GM18909 (cell line): ENCODE measurements around the gene RASA3.
A peak's percentile ranks its signal among the peaks of the same experiment; 100 is the strongest.
"Not testable (repeated sequence)": the region's sequence is repeated elsewhere in the genome, so short reads cannot be mapped to it uniquely, and the experiment has no call there.

ENCODE experiments used
- ATAC-seq: cut with Tn5 transposase; IDR thresholded peaks from one replicate; pipeline ENCODE4 v1.9.1; 2021; ENCODE audit warnings: mild to moderate bottlenecking; ENCODE audit not compliant: unreplicated experiment, poor library complexity

RASA3 gene

DNA sequence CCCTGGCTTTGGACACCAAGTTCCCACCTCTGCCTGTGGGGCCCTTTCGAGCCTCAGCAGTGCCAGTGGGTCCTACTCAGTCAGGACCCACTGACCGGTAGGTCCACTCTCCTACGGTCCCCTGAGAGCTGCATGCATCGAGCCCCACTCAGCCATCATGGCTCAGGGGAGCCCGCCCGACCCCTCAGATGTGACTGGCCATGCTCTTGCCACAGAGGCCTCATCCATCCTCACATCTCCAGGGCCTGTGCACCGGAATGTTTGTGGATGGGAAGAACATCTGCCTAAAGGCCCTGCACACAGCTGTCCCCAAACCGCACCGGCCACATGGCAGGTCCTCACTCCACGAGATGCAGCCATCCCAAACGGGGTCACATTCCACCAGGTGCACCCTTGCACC is 105.9 kb downstream of the RASA3 start:
- no peak for ATAC-seq

DNA sequence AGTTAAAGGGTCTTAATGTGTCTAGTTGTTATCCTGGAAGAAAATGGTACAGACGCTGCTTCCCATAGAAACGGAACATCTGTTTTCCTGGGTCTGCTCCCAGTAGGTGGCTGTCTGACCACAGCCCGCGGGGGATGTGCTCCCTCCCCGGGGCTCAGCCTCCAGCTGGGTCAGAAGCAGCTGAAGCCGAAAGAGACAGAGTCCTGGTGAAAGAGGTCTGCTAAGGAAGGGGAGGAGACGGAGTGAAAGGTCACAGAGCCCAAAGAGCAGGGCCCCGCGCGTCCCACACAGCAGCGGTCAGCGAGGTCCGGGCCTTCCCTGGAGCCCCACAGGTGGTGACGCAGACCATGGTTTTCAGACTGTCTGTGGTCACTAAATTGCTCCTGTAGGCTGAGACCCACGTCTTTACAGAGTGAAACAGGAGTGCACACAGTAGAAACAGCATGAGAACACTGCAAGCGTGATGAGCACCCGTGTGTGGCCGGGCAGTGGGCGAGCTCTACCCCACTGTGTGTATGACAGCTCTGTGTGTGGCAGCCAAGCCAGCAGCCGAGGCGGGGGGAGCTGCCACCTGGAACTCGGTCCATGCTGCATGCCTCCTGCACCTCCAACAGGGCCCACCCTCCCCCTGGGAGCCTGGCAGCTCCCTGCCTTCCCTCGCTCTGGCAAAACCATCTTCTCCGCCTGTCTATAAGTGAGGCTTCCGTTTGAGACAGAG is 106.5 kb downstream of the RASA3 start:
- ATAC-seq = no peak

DNA sequence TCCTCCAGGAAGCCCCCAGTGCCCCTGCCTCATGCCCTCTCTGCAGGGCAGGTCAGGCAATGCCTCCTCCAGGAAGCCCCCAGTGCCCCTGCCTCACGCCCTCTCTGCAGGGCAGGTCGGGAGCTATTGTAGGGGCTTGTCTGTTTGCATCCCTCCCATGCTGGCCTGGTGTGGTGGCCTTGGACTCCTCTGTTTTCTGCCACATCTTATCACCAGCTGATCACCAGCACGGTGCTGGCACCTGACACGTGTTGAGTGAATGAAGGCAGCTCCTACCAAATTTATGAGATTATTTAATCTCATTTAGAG is 107.1 kb downstream of the RASA3 start:
- no peak for ATAC-seq

DNA sequence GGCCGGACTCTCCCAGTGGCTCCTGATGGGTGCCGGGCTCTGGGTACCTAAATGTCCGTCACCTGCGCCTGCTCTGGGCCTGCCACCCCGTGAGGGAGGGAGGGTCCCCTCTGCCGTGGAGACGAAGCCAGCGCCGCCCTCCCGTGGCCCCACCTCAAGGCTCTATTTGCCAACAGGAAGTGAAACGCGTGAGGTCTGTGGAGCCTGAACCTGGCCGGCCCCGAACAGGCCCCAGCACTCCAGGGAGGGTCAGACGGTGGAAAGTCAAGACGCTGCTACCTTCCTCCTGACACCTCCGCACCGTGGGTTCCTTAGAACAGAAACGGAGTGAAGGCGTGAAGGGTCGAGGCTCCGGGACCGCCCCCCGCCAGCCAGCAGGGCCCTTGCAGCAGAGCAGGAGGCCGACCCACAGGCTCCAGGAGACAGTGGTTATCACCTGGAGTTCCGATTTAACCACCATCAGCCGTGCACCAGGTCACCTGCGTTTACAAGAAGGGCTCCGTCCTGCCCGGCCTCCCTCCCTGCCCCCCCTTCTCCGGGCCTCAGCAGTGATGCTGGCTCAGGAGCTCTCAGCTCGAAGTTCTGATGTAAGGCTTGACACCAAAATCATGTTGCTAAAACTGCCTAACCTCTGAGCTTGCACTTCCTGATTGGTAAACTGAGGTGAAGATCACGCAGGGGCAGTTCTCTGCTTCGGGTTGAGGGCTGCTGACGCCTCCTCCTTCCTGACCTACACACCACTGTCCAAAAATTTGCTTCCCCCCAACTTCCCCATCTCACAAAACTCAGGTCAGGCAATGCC is 107.6 kb downstream of the RASA3 start:
- ATAC-seq = peak; percentile 73

DNA sequence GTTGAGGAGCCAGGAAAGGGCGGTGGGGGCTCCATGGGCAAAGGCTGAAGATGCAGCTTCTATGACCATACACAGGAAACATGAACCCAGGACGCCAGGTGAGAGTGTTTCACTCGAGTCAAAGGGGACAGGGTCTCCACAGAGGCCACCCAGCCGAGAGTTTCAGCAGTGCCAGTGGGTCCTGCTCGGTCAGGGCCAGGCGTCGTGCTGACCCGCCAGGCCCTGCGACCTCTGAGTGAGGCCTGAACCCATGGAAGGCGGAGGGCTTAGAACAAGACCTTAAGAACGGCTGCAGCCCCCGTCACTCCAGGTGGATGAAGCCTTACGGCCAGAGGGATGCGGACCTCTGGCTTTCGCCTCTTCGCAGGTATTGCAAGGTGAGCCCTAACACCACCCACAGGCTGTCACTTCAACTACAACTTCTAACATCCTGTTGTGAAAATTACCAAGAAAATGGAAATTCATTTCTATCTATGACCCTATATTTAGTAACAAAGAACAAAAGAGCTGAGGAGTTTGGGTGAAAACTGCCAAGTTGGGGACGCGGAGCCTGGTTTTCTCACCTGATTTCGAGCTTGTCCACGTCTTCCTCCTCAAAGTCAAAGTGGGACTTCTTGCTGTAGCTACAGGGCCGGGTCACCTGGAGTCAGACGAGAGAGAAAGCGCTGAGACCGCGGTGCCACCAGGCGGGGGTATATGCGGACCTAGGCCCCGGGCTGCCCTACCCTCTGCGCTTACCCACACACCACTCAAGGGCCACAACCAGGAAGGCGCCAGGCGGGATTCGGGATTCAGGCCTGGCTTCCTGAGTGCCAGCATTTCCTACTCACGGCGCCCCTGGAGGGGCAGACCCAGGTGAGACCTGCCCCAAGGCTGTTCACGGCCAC is 108.5 kb downstream of the RASA3 start:
- no peak for ATAC-seq

DNA sequence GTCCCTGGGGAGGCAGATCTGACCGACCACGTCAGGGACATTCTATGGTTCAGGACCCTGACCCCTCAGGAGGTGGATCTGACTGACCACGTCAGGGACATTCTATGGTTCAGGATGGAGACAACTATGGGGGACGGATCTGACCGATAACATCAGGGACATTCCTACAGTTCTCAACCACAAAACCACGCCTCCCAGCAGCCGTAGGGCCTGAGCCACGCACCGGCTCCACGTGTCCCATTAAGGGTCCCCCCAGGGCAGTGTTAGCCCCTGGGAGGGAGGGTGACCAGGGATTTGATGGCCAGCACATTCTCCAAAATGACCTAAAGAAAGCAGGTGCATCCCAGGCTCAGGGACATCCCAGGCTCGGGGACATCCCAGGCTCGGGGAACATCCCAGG is 109.5 kb downstream of the RASA3 start:
- no peak for ATAC-seq

DNA sequence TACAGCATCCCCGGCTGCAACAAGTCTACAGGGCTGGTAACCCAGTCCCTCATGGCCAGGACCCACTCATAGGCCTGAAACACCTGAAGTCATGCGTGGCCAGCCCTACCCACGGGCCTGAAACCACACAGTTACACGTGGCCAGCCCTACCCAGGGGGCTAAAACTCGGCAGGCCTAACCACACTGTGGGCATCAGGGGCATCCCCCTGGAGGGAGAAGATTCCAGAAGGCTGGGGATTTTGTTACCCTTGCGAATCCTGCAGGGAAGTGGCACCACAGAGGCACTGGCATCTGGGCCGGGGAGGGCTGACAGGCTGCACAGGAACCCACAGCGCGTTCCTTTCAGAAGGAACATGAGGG is 110.1 kb downstream of the RASA3 start:
- ATAC-seq = no peak

DNA sequence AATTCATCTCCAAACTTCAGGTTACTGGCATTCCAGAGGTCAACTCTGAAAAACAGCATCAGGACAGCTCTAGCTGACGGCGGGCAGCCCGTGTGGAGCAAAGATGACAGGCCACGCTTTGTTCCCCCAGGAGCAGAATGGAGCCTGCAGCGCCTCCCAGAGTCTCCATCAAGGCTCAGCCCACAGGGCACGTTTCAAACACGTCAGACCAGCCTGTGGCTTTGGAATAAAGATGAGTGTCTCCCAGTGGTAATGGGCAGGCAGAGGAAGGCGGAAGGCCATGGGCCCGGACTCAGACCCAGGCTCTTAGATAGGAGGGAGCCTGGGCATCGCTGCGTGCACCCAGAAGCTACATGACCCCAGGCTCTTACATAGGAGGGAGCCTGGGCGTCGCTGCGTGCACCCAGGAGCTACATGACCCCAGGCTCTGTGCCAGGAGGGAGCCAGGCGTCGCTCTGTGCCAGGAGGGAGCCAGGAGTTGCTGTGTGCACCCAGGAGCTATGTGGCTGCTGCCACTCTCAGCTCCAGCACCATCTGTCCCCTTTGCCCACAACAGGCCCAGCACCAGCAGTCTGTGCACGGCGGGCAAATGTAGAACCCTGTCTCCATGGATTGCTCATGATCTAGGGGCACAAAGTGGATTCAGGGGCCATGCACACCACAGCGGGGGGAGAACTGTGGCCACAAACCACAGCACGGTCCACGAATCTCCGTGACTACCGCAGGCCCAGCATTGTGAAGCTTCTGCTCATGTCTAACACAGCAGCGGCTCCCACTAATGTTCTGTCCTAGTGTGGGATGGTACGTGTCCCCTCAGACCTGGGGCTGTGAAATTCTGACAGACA is 110.7 kb downstream of the RASA3 start:
- ATAC-seq = no peak

DNA sequence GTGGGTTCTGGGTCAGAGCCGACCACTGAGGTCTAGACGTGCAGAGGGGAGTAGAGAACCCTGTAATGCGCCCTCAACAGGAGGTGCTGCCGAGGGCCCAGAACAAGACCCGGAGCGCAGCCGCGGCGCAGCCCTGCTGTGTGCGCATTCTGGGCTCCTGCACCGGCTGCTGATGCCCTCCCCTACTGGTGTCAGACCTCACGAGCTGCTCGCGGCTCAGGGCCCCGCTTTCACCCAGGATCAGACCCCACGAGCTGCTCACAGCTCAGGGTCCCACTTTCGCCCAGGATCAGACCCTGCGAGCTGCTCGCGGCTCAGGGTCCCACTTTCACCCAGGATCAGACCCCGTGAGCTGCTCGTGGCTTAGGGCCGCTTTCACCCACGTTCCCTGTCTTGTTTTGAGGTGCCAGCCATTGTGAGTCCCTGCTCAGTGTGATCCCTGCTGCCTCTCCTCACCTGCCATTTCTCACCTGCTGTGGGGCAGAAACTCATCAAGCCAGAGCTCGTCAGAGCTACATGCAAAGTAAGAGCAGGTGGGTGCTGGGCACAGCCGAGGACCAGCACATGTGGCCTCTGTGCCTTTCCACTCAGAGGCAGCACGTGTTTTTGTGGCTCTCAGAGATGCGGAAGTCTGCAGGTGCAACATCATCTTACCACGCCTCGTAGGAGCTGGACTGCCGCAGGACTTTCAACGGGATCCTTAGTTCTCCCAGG is 111.5 kb downstream of the RASA3 start:
- no peak for ATAC-seq

DNA sequence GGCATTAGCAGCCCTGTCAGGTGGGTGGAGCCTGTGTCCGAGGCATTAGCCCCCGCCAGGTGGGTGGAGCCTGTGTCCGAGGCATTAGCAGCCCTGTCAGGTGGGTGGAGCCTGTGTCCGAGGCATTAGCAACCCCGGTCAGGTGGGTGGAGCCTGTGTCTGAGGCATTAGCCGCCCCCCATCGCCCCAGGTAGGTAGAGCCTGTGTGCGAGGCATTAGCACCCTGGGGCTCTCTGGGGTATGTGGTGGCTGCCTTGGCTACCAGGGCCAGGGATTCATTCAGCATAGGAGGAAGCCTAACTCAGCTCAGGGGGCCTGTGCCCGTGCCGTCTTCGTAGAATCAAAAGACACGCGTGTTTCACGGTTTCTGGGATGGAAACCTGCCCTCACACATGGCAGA is 112.3 kb downstream of the RASA3 start:
- not testable (repeated sequence) for ATAC-seq

DNA sequence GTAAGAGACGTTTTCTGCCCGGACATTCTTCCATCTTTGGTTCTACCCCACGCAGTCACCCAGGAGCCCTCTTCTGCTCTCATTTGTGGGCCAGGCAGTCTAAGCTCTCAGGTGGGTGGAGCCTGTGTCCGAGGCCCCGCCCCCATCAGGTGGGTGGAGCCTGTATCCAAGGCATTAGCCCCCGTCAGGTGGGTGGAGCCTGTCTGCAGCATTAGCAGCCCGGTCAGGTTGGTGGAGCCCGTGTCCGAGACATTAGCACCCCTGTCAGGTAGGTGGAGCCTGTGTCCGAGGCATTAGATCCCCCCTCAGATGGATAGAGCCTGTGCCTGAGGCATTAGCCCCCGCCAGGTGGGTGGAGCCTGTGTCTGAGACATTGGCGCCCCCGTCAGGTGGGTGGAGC is 113.1 kb downstream of the RASA3 start:
- no peak for ATAC-seq

DNA sequence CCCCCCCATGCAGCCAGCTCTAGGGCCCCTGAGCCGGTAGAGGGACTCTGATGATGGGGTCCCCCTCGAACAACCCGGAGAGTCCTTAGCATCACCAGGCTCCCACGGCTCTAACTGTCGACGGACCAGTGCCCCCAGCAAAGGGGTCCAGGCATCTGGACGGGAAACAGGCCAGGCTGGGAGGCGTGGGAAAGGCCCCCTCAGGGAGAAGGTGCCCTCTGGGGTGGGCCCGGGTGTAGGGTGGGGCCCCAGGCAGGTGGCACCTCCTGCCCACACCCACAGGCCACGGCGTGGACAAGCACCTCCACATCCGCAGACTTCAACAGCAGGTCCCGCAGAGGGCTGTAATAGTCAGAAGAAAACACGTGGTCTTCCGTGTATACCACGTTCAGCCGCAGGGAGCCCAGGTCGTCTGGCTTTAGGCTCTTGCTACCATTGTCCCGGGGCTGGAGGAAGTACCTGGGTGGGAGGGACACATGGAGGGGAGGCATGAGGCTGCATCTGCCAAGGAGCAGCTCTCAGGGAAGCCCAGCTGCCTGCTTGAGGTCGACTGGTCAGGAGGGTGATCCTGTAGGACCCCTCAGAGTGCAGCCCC is 113.9 kb downstream of the RASA3 start:
- no peak for ATAC-seq

DNA sequence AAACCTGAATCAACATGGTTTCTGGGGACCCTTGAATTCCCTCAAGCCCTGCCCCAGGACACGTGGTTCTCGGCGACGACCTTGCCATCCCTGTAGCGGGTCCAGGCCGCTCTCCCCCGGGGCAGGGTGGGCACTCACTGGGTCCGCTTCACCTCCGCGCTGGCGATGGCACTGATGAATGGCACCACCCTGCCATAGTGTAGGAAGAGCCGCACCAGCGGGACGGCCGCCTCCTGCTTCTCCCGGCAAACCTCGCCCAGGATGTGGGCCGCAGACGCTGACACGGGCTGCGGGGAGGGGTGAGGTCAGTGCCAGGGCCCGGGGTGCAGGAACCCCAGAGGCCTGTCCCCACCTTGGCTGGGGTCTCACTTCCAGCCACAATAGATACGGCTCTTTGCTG is 114.5 kb downstream of the RASA3 start:
- ATAC-seq = no peak

DNA sequence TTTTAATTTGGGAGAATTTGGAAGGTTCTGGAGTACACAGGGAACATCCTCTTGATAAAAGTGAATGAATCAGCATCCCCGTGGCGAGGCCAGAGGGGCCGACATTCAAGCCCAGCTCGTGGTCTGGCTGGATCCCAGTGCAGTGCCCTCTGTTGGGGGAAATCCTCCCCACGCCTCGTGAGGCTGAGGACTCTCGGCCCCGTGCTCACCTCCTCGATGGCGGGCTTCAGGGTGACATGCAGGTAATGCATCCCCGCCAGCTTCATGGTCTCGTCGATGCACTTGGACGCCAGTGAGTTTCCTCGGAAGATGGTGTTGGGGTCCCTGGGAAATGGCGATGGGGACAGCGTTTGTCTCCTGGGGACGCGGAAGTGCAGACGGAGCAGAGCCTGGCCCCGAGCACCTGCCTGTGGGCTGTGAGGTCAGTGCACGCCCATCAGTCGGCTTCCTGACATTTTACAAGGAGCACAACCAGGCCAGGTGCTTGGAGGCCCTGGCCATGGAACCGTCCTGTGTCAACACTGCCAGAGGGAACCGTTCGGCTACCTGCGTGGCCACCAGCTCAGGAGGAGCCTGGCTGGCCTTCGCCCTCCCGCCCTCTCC is 115.3 kb downstream of the RASA3 start:
- no peak for ATAC-seq

DNA sequence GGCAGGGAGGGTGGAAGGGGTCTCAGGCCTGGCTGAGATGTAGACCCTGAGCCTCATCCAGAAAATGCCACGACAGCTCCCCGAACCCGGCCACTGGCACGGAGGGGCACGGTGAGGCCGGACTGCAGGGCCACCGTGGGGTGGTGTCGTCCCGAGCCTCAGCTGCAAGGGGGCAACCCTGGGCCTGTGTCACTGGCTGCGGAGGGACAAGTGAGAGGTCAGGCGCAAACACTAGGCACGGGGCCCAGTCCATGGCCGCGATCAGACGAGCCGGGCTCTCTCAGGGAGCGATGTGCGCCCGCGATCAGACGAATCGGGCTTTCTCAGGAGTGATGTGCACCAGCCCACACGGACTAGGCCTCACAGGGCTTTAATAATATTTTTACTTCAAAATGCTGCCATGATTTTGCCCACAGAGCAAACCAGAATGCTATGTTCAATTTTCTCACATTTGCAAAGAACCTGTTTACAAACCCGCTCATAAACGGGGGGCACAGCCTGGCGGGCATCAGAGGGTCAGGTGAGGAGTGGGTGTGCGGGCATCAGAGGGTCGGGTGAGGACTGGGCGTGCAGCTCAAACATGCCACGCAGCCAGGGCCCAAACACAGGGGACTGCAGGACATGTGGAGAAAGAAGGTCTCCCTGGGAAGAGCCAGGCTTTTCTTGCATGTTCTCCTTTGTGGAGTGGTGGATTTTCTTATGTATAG is 115.9 kb downstream of the RASA3 start:
- no peak for ATAC-seq

DNA sequence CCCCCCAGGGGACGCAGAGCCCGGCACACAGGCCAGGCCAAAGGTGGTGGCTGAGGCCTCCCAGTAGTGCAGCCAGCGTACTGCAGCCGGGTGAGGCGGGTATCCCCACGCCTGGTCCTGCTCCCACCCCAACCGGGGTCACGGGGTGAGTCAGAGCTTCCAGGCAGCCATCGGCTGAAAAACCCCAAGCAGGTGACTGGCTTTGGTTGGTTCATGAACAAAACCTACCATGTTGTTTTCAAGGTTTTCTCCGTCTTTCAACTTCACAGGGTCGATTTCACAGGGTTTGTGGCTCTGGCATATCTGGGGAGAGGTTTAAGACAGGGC is 116.5 kb downstream of the RASA3 start:
- no peak for ATAC-seq

DNA sequence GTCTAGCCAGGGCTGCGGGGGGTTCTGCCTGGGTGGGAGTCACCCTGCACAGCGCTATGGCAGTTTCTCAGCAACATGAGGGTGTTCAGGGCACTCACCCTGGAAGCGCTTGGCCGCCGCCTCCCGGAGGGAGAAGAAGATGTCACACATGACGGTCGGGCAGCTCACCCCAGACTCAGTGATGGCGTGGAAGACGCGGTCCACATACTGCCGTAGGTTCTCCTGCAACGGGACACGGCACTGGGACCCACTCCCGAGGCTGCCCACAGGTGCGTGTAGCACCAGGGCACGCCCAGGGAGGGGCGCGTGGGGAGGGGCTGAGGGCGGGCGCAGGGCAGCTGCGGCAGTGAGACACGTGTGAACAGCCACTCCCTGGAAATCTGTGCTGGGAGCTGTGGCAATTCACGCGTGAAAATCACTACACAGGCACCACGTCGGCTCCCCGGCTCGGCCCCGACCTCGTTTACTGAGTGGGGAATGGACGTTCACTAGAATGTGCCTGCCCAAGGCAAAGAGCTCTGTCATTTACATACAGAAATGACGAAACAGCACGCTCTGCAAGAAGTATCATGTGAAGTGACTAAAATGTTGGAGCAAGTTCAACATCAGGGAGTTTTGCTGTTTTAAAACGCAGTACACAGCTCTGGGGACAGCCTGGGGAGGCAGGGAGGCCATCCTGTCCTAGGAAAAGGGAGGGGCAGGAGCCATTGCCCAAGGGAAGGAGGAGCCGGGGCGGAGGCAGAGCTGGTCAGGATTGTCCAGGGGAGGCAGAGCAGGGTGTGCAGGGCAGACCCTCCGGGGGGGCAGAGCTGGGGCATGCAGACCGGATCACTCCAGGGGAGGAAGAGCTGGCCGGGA is 117.1 kb downstream of the RASA3 start:
- no peak for ATAC-seq
